ENCODE measurements around the gene GPR31.

Gene GPR31

DNA sequence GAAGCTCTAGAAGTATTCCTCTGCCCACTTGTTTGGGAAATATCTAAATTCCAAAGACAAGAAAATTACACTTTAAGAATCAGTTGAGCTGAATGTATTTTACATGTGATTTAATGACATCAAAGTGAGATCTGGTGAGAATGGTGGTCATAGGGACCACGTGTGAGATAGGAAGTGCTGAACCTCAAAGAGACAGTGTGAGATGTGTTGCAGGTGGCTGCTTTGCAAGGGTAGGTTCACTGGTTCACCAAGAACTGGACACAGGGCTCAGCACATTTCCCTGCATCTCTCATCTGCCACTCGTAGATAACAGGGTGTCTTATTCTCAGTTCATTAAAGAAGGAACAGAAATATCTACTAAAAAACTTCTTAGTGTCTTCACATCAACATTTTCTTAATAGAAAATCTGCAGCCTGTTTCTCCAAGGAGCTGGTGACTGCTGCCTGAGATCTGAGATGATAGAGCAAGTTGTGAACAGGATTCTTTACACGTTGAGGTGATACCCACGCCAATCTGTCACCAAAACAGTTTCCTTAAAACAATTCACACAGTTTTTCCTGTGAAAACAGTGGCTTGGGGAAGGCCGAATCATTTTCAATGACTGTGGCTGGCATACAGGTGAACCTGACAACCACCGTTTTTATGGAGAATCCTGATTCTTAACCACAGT lies 27.6 kb downstream of the GPR31 start:
- no peaks in the 10 kb centered on the region for H3K36me3 ChIP-seq (ENCODE audit: control insufficient read depth in 5 of 5, insufficient read depth in 5 of 5, low read length in 5 of 5)
- H3K4me1 ChIP-seq (ENCODE audit: control insufficient read depth in 5 of 5, insufficient read depth in 5 of 5, low read length in 5 of 5), result no peaks in the 10 kb centered on the region
- H3K27me3 ChIP-seq (ENCODE audit: control insufficient read depth in 5 of 5, insufficient read depth in 4 of 5, low read length in 5 of 5), result no peaks in the 10 kb centered on the region
- no peaks in the 10 kb centered on the region for H3K9me3 ChIP-seq (ENCODE audit: control insufficient read depth in 5 of 5, low read length in 5 of 5)
- H3K27ac ChIP-seq (ENCODE audit: low read depth, low read length), result no peak overlapping the region
- no peak overlapping the region for H3K4me3 ChIP-seq (ENCODE audit: low read depth in 1 of 5, low read length in 5 of 5)
- no peak overlapping the region for H3K9ac ChIP-seq (ENCODE audit: low read length in 5 of 5)

DNA sequence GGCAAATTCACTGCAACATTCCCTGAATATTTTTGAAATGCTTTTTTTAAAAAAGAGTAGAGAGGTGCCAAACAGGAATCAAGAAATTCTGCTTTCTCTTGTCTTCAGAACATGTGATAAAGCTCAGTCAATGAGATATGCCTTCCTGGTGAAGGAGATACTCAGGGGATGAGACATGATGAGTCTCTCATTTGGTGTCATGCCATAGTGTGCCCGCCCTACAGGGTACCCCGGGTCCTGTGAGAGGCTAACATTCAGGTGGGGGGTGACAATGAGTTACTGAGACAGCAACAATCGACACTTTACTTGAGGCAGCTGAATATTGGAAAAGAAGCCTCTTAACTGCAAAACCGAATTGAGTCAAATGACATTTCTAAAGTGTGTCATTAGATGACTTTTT lies 28.2 kb downstream of the GPR31 start:
- Histone ChIP-seq H3K27me3 (ENCODE audit: control insufficient read depth in 5 of 5, insufficient read depth in 4 of 5, low read length in 5 of 5) (no peaks in the 10 kb centered on the region), H3K27ac (ENCODE audit: low read depth, low read length) (no peak overlapping the region), H3K9ac (ENCODE audit: low read length in 5 of 5) (no peak overlapping the region)

DNA sequence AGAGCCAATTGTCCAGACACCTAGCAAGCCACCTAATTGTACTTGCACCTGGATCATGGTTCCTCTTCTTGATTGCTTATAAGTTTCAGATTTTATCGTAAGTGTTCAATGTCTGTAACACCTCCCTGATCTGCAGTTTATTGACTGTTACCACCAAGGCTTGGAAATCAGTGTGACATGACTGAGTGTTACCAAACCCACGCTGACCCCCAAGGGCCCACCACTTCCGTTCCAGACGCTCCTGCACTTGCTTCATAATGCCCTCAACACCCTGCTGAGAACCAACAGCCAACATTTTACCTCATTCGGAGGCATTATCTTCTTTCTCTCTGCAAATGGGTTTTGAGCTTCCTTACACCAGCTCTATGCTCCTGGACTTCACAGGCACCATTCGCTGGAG lies 28.6 kb downstream of the GPR31 start:
- Histone ChIP-seq H3K9ac (ENCODE audit: low read length in 5 of 5) (no peak overlapping the region), H3K4me1 (ENCODE audit: control insufficient read depth in 5 of 5, insufficient read depth in 5 of 5, low read length in 5 of 5) (no peaks in the 10 kb centered on the region), H3K9me3 (ENCODE audit: control insufficient read depth in 5 of 5, low read length in 5 of 5) (no peaks in the 10 kb centered on the region), H3K4me3 (ENCODE audit: low read depth in 1 of 5, low read length in 5 of 5) (no peak overlapping the region), H3K36me3 (ENCODE audit: control insufficient read depth in 5 of 5, insufficient read depth in 5 of 5, low read length in 5 of 5) (no peaks in the 10 kb centered on the region), H3K27me3 (ENCODE audit: control insufficient read depth in 5 of 5, insufficient read depth in 4 of 5, low read length in 5 of 5) (no peaks in the 10 kb centered on the region), H3K27ac (ENCODE audit: low read depth, low read length) (no peak overlapping the region)

More for the DNA sequence above, 28.2 kb downstream of the GPR31 start:
- Histone ChIP-seq H3K9me3 (ENCODE audit: control insufficient read depth in 5 of 5, low read length in 5 of 5) (no peaks in the 10 kb centered on the region), H3K4me1 (ENCODE audit: control insufficient read depth in 5 of 5, insufficient read depth in 5 of 5, low read length in 5 of 5) (no peaks in the 10 kb centered on the region), H3K36me3 (ENCODE audit: control insufficient read depth in 5 of 5, insufficient read depth in 5 of 5, low read length in 5 of 5) (no peaks in the 10 kb centered on the region), H3K4me3 (ENCODE audit: low read depth in 1 of 5, low read length in 5 of 5) (no peak overlapping the region)

DNA sequence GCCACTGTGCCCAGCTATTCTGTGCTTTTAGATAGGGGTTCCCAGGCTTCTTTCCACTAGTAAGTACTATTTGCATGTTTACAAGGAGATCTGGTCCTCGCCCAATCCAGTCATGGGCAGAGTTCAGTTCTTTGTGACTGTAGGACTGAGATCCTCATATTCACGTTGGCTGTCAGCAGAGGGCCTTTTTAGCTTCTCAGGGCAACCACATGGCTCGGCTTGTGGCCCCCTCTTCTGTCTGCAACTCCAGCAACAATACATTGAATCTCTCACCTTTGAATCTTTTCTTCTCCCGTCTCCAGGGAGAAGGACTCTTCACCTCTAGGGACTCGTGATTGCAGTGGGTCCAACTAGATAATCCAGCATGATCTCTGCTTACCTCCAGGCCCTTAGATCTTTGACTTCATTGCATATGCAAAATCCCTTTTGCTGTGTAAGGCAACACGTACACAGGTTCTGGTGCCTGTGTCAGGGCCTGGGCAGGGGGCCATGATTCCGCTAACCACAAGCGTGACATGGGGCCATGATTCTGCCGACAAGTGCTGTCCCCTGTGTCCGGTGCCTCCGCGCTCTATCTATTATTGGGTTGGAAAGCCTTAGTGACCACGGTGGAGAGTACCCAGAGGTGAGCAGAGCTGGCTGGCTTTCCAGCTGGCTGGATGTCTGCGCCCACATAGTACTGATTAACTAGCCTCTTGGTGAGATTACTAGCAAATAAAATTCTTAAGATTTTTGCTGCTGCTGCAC lies 29.8 kb downstream of the GPR31 start:
- no peaks in the 10 kb centered on the region for H3K9me3 ChIP-seq (ENCODE audit: control insufficient read depth in 5 of 5, low read length in 5 of 5)
- H3K36me3 ChIP-seq (ENCODE audit: control insufficient read depth in 5 of 5, insufficient read depth in 5 of 5, low read length in 5 of 5), result no peaks in the 10 kb centered on the region
- H3K27me3 ChIP-seq (ENCODE audit: control insufficient read depth in 5 of 5, insufficient read depth in 4 of 5, low read length in 5 of 5), result no peaks in the 10 kb centered on the region
- H3K4me3 ChIP-seq (ENCODE audit: low read depth in 1 of 5, low read length in 5 of 5), result no peak overlapping the region
- no peak overlapping the region for H3K27ac ChIP-seq (ENCODE audit: low read depth, low read length)
- H3K4me1 ChIP-seq (ENCODE audit: control insufficient read depth in 5 of 5, insufficient read depth in 5 of 5, low read length in 5 of 5), result peaks cover 0 to 3% (median 0%) of the 10 kb centered on the region in 5 donors
- no peak overlapping the region for H3K9ac ChIP-seq (ENCODE audit: low read length in 5 of 5)

DNA sequence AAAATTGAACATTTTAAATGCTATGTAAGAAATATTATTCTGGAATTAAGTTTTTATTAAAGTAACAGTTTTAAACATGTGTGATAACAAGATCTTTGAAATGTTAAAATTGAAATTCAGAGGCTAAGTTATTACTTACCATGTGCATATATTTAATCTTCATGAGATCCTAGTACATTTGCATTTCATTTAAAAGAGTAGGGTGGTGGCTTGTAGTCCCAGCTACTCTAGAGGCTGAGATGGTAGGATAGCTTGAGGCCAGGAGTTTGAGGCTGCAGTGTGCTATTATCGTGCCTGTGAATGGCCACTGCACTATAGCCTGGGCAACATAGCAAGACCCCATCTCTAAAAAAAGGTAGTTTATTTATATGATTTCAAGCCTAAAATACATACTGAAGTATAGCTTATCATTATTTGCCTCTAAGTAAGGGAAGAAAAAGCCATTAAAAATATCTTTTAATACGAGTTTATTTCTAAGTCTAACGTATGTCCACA lies 31.9 kb downstream of the GPR31 start:
- H3K27me3 ChIP-seq (ENCODE audit: control insufficient read depth in 5 of 5, insufficient read depth in 4 of 5, low read length in 5 of 5), result peaks cover 0 to 9% (median 4%) of the 10 kb centered on the region in 5 donors
- H3K36me3 ChIP-seq (ENCODE audit: control insufficient read depth in 5 of 5, insufficient read depth in 5 of 5, low read length in 5 of 5), result no peaks in the 10 kb centered on the region
- H3K27ac ChIP-seq (ENCODE audit: low read depth, low read length), result no peak overlapping the region
- no peak overlapping the region for H3K9ac ChIP-seq (ENCODE audit: low read length in 5 of 5)
- no peaks in the 10 kb centered on the region for H3K9me3 ChIP-seq (ENCODE audit: control insufficient read depth in 5 of 5, low read length in 5 of 5)
- no peak overlapping the region for H3K4me3 ChIP-seq (ENCODE audit: low read depth in 1 of 5, low read length in 5 of 5)
- peaks cover 0 to 4% (median 0%) of the 10 kb centered on the region in 5 donors for H3K4me1 ChIP-seq (ENCODE audit: control insufficient read depth in 5 of 5, insufficient read depth in 5 of 5, low read length in 5 of 5)

DNA sequence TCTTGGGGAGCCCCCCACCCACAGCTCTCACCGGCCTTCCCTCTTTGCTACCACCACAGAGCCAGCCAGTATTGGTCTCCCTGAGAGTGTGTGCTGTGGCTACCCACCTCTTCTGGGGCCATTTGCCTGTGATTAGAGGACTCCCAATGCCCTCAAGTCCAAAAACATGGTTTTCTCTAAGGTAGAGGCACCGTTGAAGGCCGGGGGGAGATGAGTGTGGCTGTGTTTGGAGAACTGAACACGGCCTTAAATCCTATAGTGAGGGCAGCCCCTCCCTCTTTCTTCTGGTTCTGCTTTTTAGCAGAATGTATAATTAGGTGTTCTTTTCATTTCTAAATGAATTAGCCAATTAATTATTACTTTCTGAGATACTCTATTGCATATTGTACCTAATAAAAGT lies 32.4 kb downstream of the GPR31 start:
- Histone ChIP-seq H3K27me3 (ENCODE audit: control insufficient read depth in 5 of 5, insufficient read depth in 4 of 5, low read length in 5 of 5) (peaks cover 0 to 9% (median 4%) of the 10 kb centered on the region in 5 donors), H3K36me3 (ENCODE audit: control insufficient read depth in 5 of 5, insufficient read depth in 5 of 5, low read length in 5 of 5) (no peaks in the 10 kb centered on the region), H3K9ac (ENCODE audit: low read length in 5 of 5) (no peak overlapping the region), H3K27ac (ENCODE audit: low read depth, low read length) (no peak overlapping the region), H3K4me1 (ENCODE audit: control insufficient read depth in 5 of 5, insufficient read depth in 5 of 5, low read length in 5 of 5) (peaks cover 0 to 4% (median 0%) of the 10 kb centered on the region in 5 donors), H3K4me3 (ENCODE audit: low read depth in 1 of 5, low read length in 5 of 5) (no peak overlapping the region), H3K9me3 (ENCODE audit: control insufficient read depth in 5 of 5, low read length in 5 of 5) (no peaks in the 10 kb centered on the region)

DNA sequence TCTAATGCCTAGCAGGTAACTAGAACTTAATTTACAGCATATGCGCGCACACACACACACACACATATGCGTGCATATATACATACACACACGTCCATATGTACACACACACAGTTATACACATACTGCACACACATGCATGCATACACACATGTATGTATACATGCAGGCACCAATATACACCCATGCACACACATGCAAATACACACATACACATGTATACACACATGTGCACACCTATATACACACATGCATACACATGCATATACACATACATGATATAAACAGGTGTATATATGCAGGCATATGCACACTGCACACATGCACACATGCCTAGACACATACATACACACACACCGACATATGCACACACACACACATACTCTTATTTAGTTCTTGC lies 33.0 kb downstream of the GPR31 start:
- Histone ChIP-seq H3K27ac (ENCODE audit: low read depth, low read length) (no peak overlapping the region), H3K9me3 (ENCODE audit: control insufficient read depth in 5 of 5, low read length in 5 of 5) (peaks cover 0 to 3% (median 0%) of the 10 kb centered on the region in 5 donors), H3K4me3 (ENCODE audit: low read depth in 1 of 5, low read length in 5 of 5) (no peak overlapping the region), H3K9ac (ENCODE audit: low read length in 5 of 5) (no peak overlapping the region), H3K36me3 (ENCODE audit: control insufficient read depth in 5 of 5, insufficient read depth in 5 of 5, low read length in 5 of 5) (no peaks in the 10 kb centered on the region), H3K4me1 (ENCODE audit: control insufficient read depth in 5 of 5, insufficient read depth in 5 of 5, low read length in 5 of 5) (peaks cover 0 to 4% (median 0%) of the 10 kb centered on the region in 5 donors), H3K27me3 (ENCODE audit: control insufficient read depth in 5 of 5, insufficient read depth in 4 of 5, low read length in 5 of 5) (peaks cover 0 to 9% (median 4%) of the 10 kb centered on the region in 5 donors)

DNA sequence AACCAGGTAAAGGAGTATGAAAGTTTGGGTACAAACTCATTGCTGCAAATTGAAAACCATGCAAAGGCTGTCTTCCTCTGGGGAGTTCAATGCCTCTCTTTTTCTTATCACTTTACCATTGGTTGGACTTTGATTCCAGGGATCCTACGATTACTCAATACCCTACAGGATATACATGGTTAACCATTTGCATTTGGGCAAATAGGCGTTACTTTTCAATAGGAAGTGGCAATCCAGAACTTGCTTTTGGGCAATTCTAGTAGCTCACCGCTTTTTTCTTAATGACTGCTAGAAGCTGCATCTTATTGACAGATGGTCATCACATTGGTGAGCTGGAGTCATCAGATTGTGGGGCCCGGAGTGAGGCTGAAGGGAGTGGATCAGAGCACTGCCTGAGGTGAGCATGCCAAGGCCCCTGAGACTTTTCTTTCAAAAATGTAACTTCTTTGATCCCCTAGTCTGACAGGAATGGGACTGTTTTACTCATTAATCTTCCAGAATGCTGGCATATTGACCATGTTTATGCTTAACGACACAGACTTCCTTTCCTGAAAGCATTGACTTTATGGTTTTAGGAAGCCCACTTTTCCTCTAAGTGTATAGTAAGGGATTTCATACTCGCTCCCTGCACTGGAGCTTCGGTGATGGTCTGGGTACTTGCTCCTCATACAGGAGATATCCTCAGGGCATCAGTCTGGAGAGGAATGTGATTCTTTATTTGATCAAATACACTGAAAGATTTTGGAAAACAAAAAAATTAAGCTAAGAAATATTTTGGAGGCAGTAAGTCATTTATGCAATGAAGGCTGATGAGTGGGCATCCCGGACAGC lies 34.7 kb downstream of the GPR31 start, which contains the start of gene CCR6:
CCR6 (plus strand) TSS at position 270 of the 831 bp plus-strand sequence. CDS start 13,039 bp downstream, outside the sequence.
- H3K4me1 ChIP-seq (ENCODE audit: control insufficient read depth in 5 of 5, insufficient read depth in 5 of 5, low read length in 5 of 5), result peaks cover 0 to 4% (median 0%) of the 10 kb centered on the region in 5 donors
- peaks cover 0 to 3% (median 0%) of the 10 kb centered on the region in 5 donors for H3K9me3 ChIP-seq (ENCODE audit: control insufficient read depth in 5 of 5, low read length in 5 of 5)
- H3K27me3 ChIP-seq (ENCODE audit: control insufficient read depth in 5 of 5, insufficient read depth in 4 of 5, low read length in 5 of 5), result peaks cover 0 to 14% (median 4%) of the 10 kb centered on the region in 5 donors
- no peak within 1 kb of the TSS for H3K27ac ChIP-seq (ENCODE audit: low read depth, low read length)
- no peak within 1 kb of the TSS for H3K4me3 ChIP-seq (ENCODE audit: low read depth in 1 of 5, low read length in 5 of 5)
- H3K36me3 ChIP-seq (ENCODE audit: control insufficient read depth in 5 of 5, insufficient read depth in 5 of 5, low read length in 5 of 5), result no peaks in the 10 kb centered on the region
- no peak within 1 kb of the TSS for H3K9ac ChIP-seq (ENCODE audit: low read length in 5 of 5)

DNA sequence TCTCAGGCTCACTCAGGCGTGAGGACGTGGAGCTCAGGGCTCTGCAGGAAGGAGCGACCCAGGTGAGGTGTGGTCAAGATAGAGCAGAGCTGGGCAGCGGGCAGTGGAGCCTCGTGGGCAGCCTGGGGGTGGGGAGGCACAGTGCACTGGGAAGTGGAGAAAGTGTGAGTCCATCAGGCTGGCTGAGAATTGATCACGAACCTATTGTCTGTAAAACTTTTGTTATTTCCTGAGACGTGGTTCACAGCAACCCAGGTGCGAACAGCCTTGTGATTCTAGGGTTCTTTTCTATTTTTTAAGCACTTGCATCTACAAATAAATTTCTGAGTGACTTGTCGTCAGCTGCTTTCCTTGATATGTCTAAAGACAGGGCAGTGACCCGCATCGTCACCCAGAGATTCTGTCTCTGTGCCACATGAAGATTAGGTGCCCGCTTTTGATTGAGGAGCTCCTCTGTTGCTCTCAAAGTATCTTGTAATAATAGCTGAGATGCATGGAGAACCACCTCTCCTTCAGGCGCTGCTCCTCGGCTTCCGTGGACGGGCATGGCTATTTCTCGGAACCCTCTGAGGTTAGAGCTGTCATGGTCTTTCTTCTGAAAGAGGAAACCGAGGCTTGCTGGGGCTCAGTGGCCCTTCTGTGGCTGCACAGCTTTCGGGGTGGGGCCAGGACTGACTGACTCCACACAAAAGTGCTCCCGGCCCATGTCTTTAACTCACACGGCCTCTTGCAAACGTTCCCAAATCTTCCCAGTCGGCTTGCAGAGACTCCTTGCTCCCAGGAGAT lies 35.5 kb downstream of the GPR31 start:
- Histone ChIP-seq H3K9me3 (ENCODE audit: control insufficient read depth in 5 of 5, low read length in 5 of 5) (peaks cover 0 to 3% (median 0%) of the 10 kb centered on the region in 5 donors), H3K36me3 (ENCODE audit: control insufficient read depth in 5 of 5, insufficient read depth in 5 of 5, low read length in 5 of 5) (no peaks in the 10 kb centered on the region), H3K27ac (ENCODE audit: low read depth, low read length) (no peak overlapping the region), H3K9ac (ENCODE audit: low read length in 5 of 5) (no peak overlapping the region), H3K4me3 (ENCODE audit: low read depth in 1 of 5, low read length in 5 of 5) (no peak overlapping the region), H3K4me1 (ENCODE audit: control insufficient read depth in 5 of 5, insufficient read depth in 5 of 5, low read length in 5 of 5) (peaks cover 0 to 4% (median 0%) of the 10 kb centered on the region in 5 donors), H3K27me3 (ENCODE audit: control insufficient read depth in 5 of 5, insufficient read depth in 4 of 5, low read length in 5 of 5) (peaks cover 0 to 14% (median 4%) of the 10 kb centered on the region in 5 donors)
